Measurements from ENCODE around the gene GAD1.

Gene GAD1

GRCh38 chr2:170827841-170828532 is 11.3 kb downstream of the GAD1 start:
- Histone ChIP-seq H3K4me3 (ENCODE audit: low read length, poor library complexity, severe bottlenecking) (no peak overlapping the region), H3K4me1 (ENCODE audit: insufficient read depth, low read length, poor library complexity, severe bottlenecking) (peaks cover 23% of the 10 kb centered on the region), H3K79me2 (ENCODE audit: insufficient read depth, low read length) (no peaks in the 10 kb centered on the region), H3K36me3 (ENCODE audit: insufficient read depth, low read length) (no peaks in the 10 kb centered on the region), H3K4me2 (ENCODE audit: low read depth, low read length, poor library complexity, severe bottlenecking) (no peak overlapping the region), H3F3A (ENCODE audit: low read depth) (no peaks in the 10 kb centered on the region), H2AFZ (ENCODE audit: low read length) (no peak overlapping the region), H3K27me3 (ENCODE audit: insufficient read depth, low read length, poor library complexity, severe bottlenecking) (no peaks in the 10 kb centered on the region), H3K9me3 (ENCODE audit: insufficient read depth, low read depth, low read length) (no peaks in the 10 kb centered on the region), H4K20me1 (ENCODE audit: insufficient read depth, low read length, poor library complexity, severe bottlenecking) (no peaks in the 10 kb centered on the region), H3K9ac (ENCODE audit: low read depth, low read length, poor library complexity, severe bottlenecking) (no peak overlapping the region), H3K9me2 (replicated peaks; ENCODE audit: low read depth, low read length) (no peaks in the 10 kb centered on the region)
- TF ChIP-seq, protein P1, sequence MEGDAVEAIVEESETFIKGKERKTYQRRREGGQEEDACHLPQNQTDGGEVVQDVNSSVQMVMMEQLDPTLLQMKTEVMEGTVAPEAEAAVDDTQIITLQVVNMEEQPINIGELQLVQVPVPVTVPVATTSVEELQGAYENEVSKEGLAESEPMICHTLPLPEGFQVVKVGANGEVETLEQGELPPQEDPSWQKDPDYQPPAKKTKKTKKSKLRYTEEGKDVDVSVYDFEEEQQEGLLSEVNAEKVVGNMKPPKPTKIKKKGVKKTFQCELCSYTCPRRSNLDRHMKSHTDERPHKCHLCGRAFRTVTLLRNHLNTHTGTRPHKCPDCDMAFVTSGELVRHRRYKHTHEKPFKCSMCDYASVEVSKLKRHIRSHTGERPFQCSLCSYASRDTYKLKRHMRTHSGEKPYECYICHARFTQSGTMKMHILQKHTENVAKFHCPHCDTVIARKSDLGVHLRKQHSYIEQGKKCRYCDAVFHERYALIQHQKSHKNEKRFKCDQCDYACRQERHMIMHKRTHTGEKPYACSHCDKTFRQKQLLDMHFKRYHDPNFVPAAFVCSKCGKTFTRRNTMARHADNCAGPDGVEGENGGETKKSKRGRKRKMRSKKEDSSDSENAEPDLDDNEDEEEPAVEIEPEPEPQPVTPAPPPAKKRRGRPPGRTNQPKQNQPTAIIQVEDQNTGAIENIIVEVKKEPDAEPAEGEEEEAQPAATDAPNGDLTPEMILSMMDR (conservative IDR thresholded peaks at IDR 0.05; ENCODE audit: low read length) = no peak
- TF ChIP-seq EZH2phosphoT487 (IDR thresholded peaks at IDR 0.05; ENCODE audit: borderline replicate concordance) = no peak

- TF ChIP-seq EZH2phosphoT487 (IDR thresholded peaks at IDR 0.05; ENCODE audit: borderline replicate concordance) = no peak
- Histone ChIP-seq H3K4me2 (ENCODE audit: low read depth, low read length, poor library complexity, severe bottlenecking) (no peak overlapping the region), H3K9me2 (replicated peaks; ENCODE audit: low read depth, low read length) (no peaks in the 10 kb centered on the region), H3K79me2 (ENCODE audit: insufficient read depth, low read length) (no peaks in the 10 kb centered on the region), H3K4me3 (ENCODE audit: low read length, poor library complexity, severe bottlenecking) (no peak overlapping the region), H2AFZ (ENCODE audit: low read length) (no peak overlapping the region), H3K27me3 (ENCODE audit: insufficient read depth, low read length, poor library complexity, severe bottlenecking) (no peaks in the 10 kb centered on the region), H3K36me3 (ENCODE audit: insufficient read depth, low read length) (no peaks in the 10 kb centered on the region), H3F3A (ENCODE audit: low read depth) (no peaks in the 10 kb centered on the region), H3K9ac (ENCODE audit: low read depth, low read length, poor library complexity, severe bottlenecking) (no peak overlapping the region), H4K20me1 (ENCODE audit: insufficient read depth, low read length, poor library complexity, severe bottlenecking) (no peaks in the 10 kb centered on the region), H3K4me1 (ENCODE audit: insufficient read depth, low read length, poor library complexity, severe bottlenecking) (peaks cover 23% of the 10 kb centered on the region), H3K9me3 (ENCODE audit: insufficient read depth, low read depth, low read length) (no peaks in the 10 kb centered on the region)
Observed at GRCh38 chr2:170828533-170828916, 11.8 kb downstream of the GAD1 start.

DNA sequence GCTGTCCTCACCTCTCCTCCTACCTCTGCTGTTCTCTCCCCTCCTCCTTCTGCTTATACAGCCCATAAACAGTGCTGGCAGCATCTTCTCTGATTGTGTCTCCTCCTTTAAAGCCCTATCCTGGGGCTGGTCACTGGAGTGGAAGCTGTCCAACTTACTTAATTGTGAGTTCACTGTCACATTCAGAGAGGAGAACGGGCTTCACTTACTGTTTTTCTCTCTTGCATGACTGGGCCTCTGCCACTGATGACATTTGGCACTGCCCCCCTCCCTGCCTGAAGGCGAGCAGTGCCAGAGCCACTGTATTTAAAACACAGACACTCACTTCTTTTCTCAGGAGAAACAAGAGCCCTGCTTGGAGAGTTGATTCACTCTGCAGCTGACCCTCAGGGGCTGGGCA is 12.3 kb downstream of the GAD1 start:
- TF ChIP-seq EZH2phosphoT487 (IDR thresholded peaks at IDR 0.05; ENCODE audit: borderline replicate concordance) = no peak
- TF ChIP-seq, protein P1 (conservative IDR thresholded peaks at IDR 0.05; ENCODE audit: low read length) = no peak
- Histone ChIP-seq H3K27me3 (ENCODE audit: insufficient read depth, low read length, poor library complexity, severe bottlenecking) (no peaks in the 10 kb centered on the region), H3K36me3 (ENCODE audit: insufficient read depth, low read length) (no peaks in the 10 kb centered on the region)

DNA sequence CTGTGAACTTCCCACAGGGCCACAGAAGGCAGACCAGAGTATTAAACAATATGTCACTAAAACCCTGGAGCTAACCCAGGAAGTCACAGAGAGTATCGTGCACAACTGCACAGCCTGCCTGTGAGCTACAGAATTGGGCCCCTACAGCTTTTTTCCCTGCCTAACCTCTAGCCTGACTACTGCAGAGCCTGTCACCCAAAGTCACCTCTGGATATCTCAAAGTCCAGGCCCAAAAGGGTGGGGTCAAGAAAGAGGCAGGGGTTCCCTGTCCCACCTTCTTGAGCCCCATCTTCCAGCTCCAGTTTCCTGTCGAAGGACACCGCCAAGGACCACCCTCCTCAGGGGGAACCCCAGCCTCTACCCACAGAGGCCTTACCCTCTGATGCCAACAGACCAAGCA is 13.5 kb downstream of the GAD1 start:
- Histone ChIP-seq H3K36me3 (ENCODE audit: insufficient read depth, low read length) (no peaks in the 10 kb centered on the region), H2AFZ (ENCODE audit: low read length) (no peak overlapping the region), H3K9ac (ENCODE audit: low read depth, low read length, poor library complexity, severe bottlenecking) (no peak overlapping the region), H3K79me2 (ENCODE audit: insufficient read depth, low read length) (no peaks in the 10 kb centered on the region), H3K4me3 (ENCODE audit: low read length, poor library complexity, severe bottlenecking) (no peak overlapping the region), H3K4me2 (ENCODE audit: low read depth, low read length, poor library complexity, severe bottlenecking) (no peak overlapping the region), H3F3A (ENCODE audit: low read depth) (no peaks in the 10 kb centered on the region), H3K4me1 (ENCODE audit: insufficient read depth, low read length, poor library complexity, severe bottlenecking) (peaks cover 18% of the 10 kb centered on the region), H3K9me3 (ENCODE audit: insufficient read depth, low read depth, low read length) (no peaks in the 10 kb centered on the region), H3K9me2 (replicated peaks; ENCODE audit: low read depth, low read length) (no peaks in the 10 kb centered on the region), H3K27me3 (ENCODE audit: insufficient read depth, low read length, poor library complexity, severe bottlenecking) (no peaks in the 10 kb centered on the region), H4K20me1 (ENCODE audit: insufficient read depth, low read length, poor library complexity, severe bottlenecking) (no peaks in the 10 kb centered on the region)
- TF ChIP-seq, protein P1 (conservative IDR thresholded peaks at IDR 0.05; ENCODE audit: low read length) = no peak
- TF ChIP-seq EZH2phosphoT487 (IDR thresholded peaks at IDR 0.05; ENCODE audit: borderline replicate concordance) = no peak

More for the DNA sequence above, 12.3 kb downstream of the GAD1 start:
- no peaks in the 10 kb centered on the region for H3F3A ChIP-seq (ENCODE audit: low read depth)
- H3K4me1 ChIP-seq (ENCODE audit: insufficient read depth, low read length, poor library complexity, severe bottlenecking) = peaks cover 23% of the 10 kb centered on the region
- H3K9me3 ChIP-seq (ENCODE audit: insufficient read depth, low read depth, low read length) = no peaks in the 10 kb centered on the region
- H3K4me3 ChIP-seq (ENCODE audit: low read length, poor library complexity, severe bottlenecking) = no peak overlapping the region
- H4K20me1 ChIP-seq (ENCODE audit: insufficient read depth, low read length, poor library complexity, severe bottlenecking) = no peaks in the 10 kb centered on the region
- H3K79me2 ChIP-seq (ENCODE audit: insufficient read depth, low read length) = no peaks in the 10 kb centered on the region
- H3K9me2 ChIP-seq (replicated peaks; ENCODE audit: low read depth, low read length) = no peaks in the 10 kb centered on the region
- H2AFZ ChIP-seq (ENCODE audit: low read length) = no peak overlapping the region
- H3K4me2 ChIP-seq (ENCODE audit: low read depth, low read length, poor library complexity, severe bottlenecking) = no peak overlapping the region
- H3K9ac ChIP-seq (ENCODE audit: low read depth, low read length, poor library complexity, severe bottlenecking) = no peak overlapping the region
